H9 (cell line): Measurements from ENCODE around the gene ARVCF. TPM values are rescaled to one million over a fixed set of nuclear protein-coding genes. Genes with fewer than 3 reads are reported as not detected.

Source experiments
- DNase-seq: peaks from one replicate; pipeline ENCODE4 v3.0.0-alpha.2; 2017
- H2AFZ ChIP-seq: one replicate; pipeline ENCODE4 v1.6.1; 2013; ENCODE audit warnings: mild to moderate bottlenecking, low read length, control low read depth, moderate library complexity
- H2AK5ac ChIP-seq: 2 replicates; pipeline ENCODE4 v1.6.1; 2013; ENCODE audit warnings: low read length, control low read depth, mixed read lengths; ENCODE audit not compliant: insufficient read length
- H2BK120ac ChIP-seq: one replicate; pipeline ENCODE4 v1.6.1; 2013; ENCODE audit warnings: low read depth, mild to moderate bottlenecking, low read length, control low read depth, inconsistent platforms; ENCODE audit not compliant: poor library complexity, severe bottlenecking
- H2BK12ac ChIP-seq: 2 replicates; pipeline ENCODE4 v1.6.1; 2013; ENCODE audit warnings: low read length, control low read depth, mixed read lengths, low read depth; ENCODE audit not compliant: insufficient read length
- H2BK15ac ChIP-seq: 2 replicates; pipeline ENCODE4 v1.6.1; 2013; ENCODE audit warnings: low read depth, low read length, control low read depth
- H2BK20ac ChIP-seq: one replicate; pipeline ENCODE4 v1.6.1; 2013; ENCODE audit warnings: low read depth, mild to moderate bottlenecking, low read length, control low read depth, inconsistent platforms; ENCODE audit not compliant: poor library complexity, severe bottlenecking
- H2BK5ac ChIP-seq: 2 replicates; pipeline ENCODE4 v1.6.1; 2013; ENCODE audit warnings: low read length, control low read depth, mixed read lengths; ENCODE audit not compliant: insufficient read length
- H3K14ac ChIP-seq: 2 replicates; pipeline ENCODE4 v1.6.1; 2013; ENCODE audit warnings: low read length, control low read depth; ENCODE audit not compliant: insufficient read depth
- H3K18ac ChIP-seq: 2 replicates; pipeline ENCODE4 v1.6.1; 2013; ENCODE audit warnings: low read depth, mild to moderate bottlenecking, mixed read lengths, low read length, control low read depth; ENCODE audit not compliant: insufficient read length
- H3K23ac ChIP-seq: 2 replicates; pipeline ENCODE4 v1.6.1; 2013; ENCODE audit warnings: low read length, control low read depth, mixed read lengths, low read depth; ENCODE audit not compliant: insufficient read length
- H3K23me2 ChIP-seq: 2 replicates; pipeline ENCODE4 v1.6.1; 2013; ENCODE audit warnings: low read depth, mild to moderate bottlenecking, mixed read lengths, low read length, control low read depth; ENCODE audit not compliant: insufficient read length, poor library complexity, severe bottlenecking
- H3K27ac ChIP-seq: 2 replicates; pipeline ENCODE4 v1.5.1; 2013; ENCODE audit warnings: low read length, control low read depth, mixed read lengths, low read depth; ENCODE audit not compliant: insufficient read length
- H3K27me3 ChIP-seq: 2 replicates; pipeline ENCODE4 v1.6.1; 2013; ENCODE audit warnings: low read length, control low read depth, inconsistent platforms; ENCODE audit not compliant: insufficient read depth
- H3K4ac ChIP-seq: 2 replicates; pipeline ENCODE4 v1.6.1; 2013; ENCODE audit warnings: low read depth, mild to moderate bottlenecking, control low read depth, inconsistent platforms, low read length, moderate library complexity
- H3K4me1 ChIP-seq: 2 replicates; pipeline ENCODE4 v1.6.1; 2013; ENCODE audit warnings: low read length, control low read depth, inconsistent platforms; ENCODE audit not compliant: insufficient read depth
- H3K4me2 ChIP-seq: 2 replicates; pipeline ENCODE4 v1.6.1; 2013; ENCODE audit warnings: low read length, control low read depth, mixed read lengths; ENCODE audit not compliant: insufficient read length, insufficient read depth
- H3K56ac ChIP-seq: 2 replicates; pipeline ENCODE4 v1.6.1; 2013; ENCODE audit warnings: low read depth, mild to moderate bottlenecking, mixed read lengths, low read length, control low read depth; ENCODE audit not compliant: insufficient read length
- H3K79me1 ChIP-seq: 2 replicates; pipeline ENCODE4 v1.6.1; 2013; ENCODE audit warnings: low read depth, mild to moderate bottlenecking, moderate library complexity, low read length, control low read depth, inconsistent platforms; ENCODE audit not compliant: insufficient read depth, poor library complexity, severe bottlenecking
- H3K79me2 ChIP-seq: 2 replicates; pipeline ENCODE4 v1.6.1; 2013; ENCODE audit warnings: low read length, control low read depth, inconsistent platforms; ENCODE audit not compliant: insufficient read depth
- H3K9ac ChIP-seq: 2 replicates; pipeline ENCODE4 v1.6.1; 2013; ENCODE audit warnings: low read length, control low read depth, mixed read lengths; ENCODE audit not compliant: insufficient read length; ENCODE audit errors: extremely low read depth
- H3K9me3 ChIP-seq: one replicate; pipeline ENCODE4 v1.6.1; 2013; ENCODE audit warnings: low read depth, low read length, inconsistent platforms; ENCODE audit not compliant: control insufficient read depth
- H3T11ph ChIP-seq: one replicate; pipeline ENCODE4 v1.6.1; 2013; ENCODE audit warnings: mild to moderate bottlenecking, low read length, control low read depth, inconsistent platforms
- H4K20me1 ChIP-seq: one replicate; pipeline ENCODE4 v1.6.1; 2013; ENCODE audit not compliant: control insufficient read depth, insufficient read length, insufficient read depth
- H4K5ac ChIP-seq: 2 replicates; pipeline ENCODE4 v1.6.1; 2013; ENCODE audit warnings: low read depth, mild to moderate bottlenecking, mixed read lengths, low read length, control low read depth; ENCODE audit not compliant: insufficient read length
- H4K8ac ChIP-seq: replicated peaks from 2 replicates; pipeline ENCODE4 v1.6.1; 2013; ENCODE audit warnings: low read length, control low read depth, mixed read lengths, low read depth; ENCODE audit not compliant: insufficient read length
- H4K91ac ChIP-seq: 2 replicates; pipeline ENCODE4 v1.6.1; 2013; ENCODE audit warnings: low read depth, mild to moderate bottlenecking, moderate library complexity, mixed read lengths, low read length, control low read depth; ENCODE audit not compliant: insufficient read length
- H3K27ac Mint-ChIP-seq, 3 experiments: 2 replicates in 2 of 3; 3 replicates in 1 of 3; pipeline ENCODE4 v1.8.0; 2020 to 2021; ENCODE audit warnings: mixed read lengths in 3 of 3, mild to moderate bottlenecking in 1 of 3, moderate library complexity in 1 of 3
- H3K27me3 Mint-ChIP-seq: 2 replicates; pipeline ENCODE4 v1.8.0; 2021; ENCODE audit warnings: low read depth, mild to moderate bottlenecking, moderate library complexity, mixed read lengths
- H3K36me3 Mint-ChIP-seq, 3 experiments: 2 replicates in 2 of 3; 3 replicates in 1 of 3; pipeline ENCODE4 v1.8.0; 2020 to 2021; ENCODE audit warnings: low read depth in 3 of 3, mixed read lengths in 3 of 3; ENCODE audit not compliant: insufficient read depth in 1 of 3
- H3K4me1 Mint-ChIP-seq, 2 experiments: 2 replicates each; pipeline ENCODE4 v1.8.0; 2020; ENCODE audit warnings: mixed read lengths in 2 of 2
- H3K4me3 Mint-ChIP-seq, 2 experiments: 2 replicates in 1 of 2; 3 replicates in 1 of 2; pipeline ENCODE4 v1.8.0; 2020 to 2021; ENCODE audit warnings: mild to moderate bottlenecking in 2 of 2, mixed read lengths in 2 of 2, moderate library complexity in 1 of 2
- H3K9me3 Mint-ChIP-seq, 2 experiments: 2 replicates in 1 of 2; 3 replicates in 1 of 2; pipeline ENCODE4 v1.8.0; 2020; ENCODE audit warnings: mild to moderate bottlenecking in 2 of 2, mixed read lengths in 2 of 2, moderate library complexity in 1 of 2
- CTCF ChIP-seq: fragments of 200-600 bp; sonication (generic); conservative IDR thresholded peaks from 3 replicates; pipeline ENCODE4 v1.8.0; 2021; ENCODE audit warnings: antibody characterized with exemption, mild to moderate bottlenecking
- WGBS: extraction: QIAGEN DNeasy Blood & Tissue Kit; methylation state at CpG from one replicate; pipeline ENCODE4 v1.1.7; 2013; ENCODE audit warnings: missing lambda C conversion rate, low lambda C conversion rate, mixed read lengths; ENCODE audit not compliant: insufficient read length; ENCODE audit errors: extremely low coverage; 5-methylcytosine and 5-hydroxymethylcytosine counted together
- total RNA-seq: library from RNA; stranded (reverse); gene quantifications from 2 replicates; pipeline ENCODE4 v1.2.1, GENCODE V29; 2021

The ARVCF gene
- total RNA-seq, 1 experiment from 2014 or later, result 40.7 TPM

- Mint-ChIP-seq H3K27me3 (no peaks in the 10 kb centered on the region), H3K36me3 (peaks cover 7 to 42% (median 29%) of the 10 kb centered on the region in 3 experiments), H3K9me3 (no peaks in the 10 kb centered on the region; a peak in 1 of 5 replicates), H3K4me1 (peaks cover 13 to 18% of the 10 kb centered on the region in 2 experiments), H3K27ac (no peak overlapping the region), H3K4me3 (no peak overlapping the region)
- H2BK120ac ChIP-seq, result no peak overlapping the region
- no peak overlapping the region for H3K23ac ChIP-seq
- H4K8ac ChIP-seq, result no peak overlapping the region
- no peaks in the 10 kb centered on the region for H4K20me1 ChIP-seq
- no peak overlapping the region for H3K4ac ChIP-seq
- H3K4me1 ChIP-seq, result no peaks in the 10 kb centered on the region; the same call in 1 of the 2 replicates
- DNase-seq, result no peak
- no peak overlapping the region for H2BK20ac ChIP-seq
- no peak overlapping the region for H2BK5ac ChIP-seq
- no peak overlapping the region for H3K27ac ChIP-seq
- H3K9ac ChIP-seq, result no peak overlapping the region
- no CpG with 5 or more reads among the region's 9 CpGs for WGBS
- no peak overlapping the region for H4K91ac ChIP-seq
- no peak overlapping the region for H2BK12ac ChIP-seq
- no peak overlapping the region for H4K5ac ChIP-seq
- H3K4me2 ChIP-seq, result no peak overlapping the region
- H3K9me3 ChIP-seq, result no peaks in the 10 kb centered on the region
- H3K14ac ChIP-seq, result no peak overlapping the region
- H3K27me3 ChIP-seq, result no peaks in the 10 kb centered on the region
- no peaks in the 10 kb centered on the region for H3K79me1 ChIP-seq
- no peak overlapping the region for H3K56ac ChIP-seq
- H2AK5ac ChIP-seq, result no peak overlapping the region
- no peak overlapping the region for H3T11ph ChIP-seq
- no peak overlapping the region for H2AFZ ChIP-seq
- no peak overlapping the region for H2BK15ac ChIP-seq
- H3K23me2 ChIP-seq, result no peaks in the 10 kb centered on the region
- no peak for TF ChIP-seq CTCF
- no peaks in the 10 kb centered on the region for H3K79me2 ChIP-seq
- H3K18ac ChIP-seq, result no peak overlapping the region
Observed at GRCh38 chr22:19972251-19972650, 44.4 kb downstream of the ARVCF start.
